Limb (tissue), 2 donors: ENCODE data around the gene GALT.

Source experiments
- DNase-seq, 2 donors: peaks; one replicate each; pipeline ENCODE4 v3.0.0-alpha.2; 2016; ENCODE audit errors: extremely low spot score in 2 of 2

GALT gene

DNA sequence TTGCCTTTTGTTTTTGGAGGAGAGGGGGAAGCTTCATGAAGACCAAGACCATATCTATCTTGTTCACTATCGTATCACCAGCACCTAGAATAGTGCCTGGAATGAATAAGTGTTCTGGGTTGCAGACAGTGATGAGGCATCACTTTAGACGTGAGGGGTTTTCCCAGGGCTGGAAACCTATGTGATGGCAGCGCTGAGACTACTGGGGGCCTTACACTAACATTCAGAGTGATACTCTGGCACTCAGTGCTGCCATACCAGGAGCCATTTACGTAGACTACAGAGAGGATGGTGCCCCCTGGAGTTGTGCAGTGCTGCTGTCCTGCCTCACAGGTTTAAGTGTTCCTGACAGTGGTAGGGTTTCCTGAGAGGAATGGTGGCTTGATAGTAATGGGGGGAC is 37.7 kb downstream of the GALT start:
- DNase-seq, result no peak

GRCh38 chr9:34684816-34685215 is 38.3 kb downstream of the GALT start:
- no peak for DNase-seq

GRCh38 chr9:34685591-34685990 is 39.1 kb downstream of the GALT start:
- no peak for DNase-seq

DNA sequence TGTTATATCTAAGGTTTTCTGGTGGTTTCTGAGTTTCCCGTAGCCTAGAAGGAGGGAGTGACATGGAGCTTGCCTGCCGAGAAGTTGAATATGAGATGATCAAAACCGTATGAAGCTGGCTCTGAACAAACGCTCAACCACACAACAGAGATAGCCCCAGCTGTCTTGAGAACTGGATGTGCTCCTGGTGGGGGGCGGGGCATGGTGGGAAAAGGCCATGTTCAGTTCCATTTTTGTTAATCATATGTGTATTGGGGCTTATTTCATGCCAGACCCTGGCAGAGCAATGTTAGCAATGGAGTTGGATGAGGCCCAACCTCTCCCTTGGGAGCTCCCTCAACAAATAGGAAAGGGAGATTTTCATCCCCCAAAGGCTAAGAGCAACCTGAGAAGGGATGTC is 39.8 kb downstream of the GALT start:
- no peak for DNase-seq

DNA sequence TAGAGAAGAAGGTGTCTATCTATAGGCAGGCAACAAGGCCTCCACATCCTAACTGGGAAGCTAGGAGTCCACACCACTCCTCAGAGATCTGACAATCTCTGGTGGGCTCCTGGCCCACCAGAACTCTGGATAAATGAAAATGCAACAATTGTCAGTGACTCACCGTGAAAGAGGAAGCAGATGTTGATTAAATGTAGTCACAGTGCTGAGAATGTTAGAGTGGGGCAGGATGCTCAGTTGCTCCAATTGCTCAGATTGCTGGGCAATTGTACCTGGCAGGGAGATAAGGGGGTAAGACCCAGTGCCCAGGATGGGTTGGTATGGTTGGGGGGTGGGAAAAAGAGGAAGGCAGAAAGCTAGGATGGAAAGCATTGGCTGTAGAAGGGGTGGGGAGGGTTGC is 40.3 kb downstream of the GALT start:
- DNase-seq, result no peak

DNA sequence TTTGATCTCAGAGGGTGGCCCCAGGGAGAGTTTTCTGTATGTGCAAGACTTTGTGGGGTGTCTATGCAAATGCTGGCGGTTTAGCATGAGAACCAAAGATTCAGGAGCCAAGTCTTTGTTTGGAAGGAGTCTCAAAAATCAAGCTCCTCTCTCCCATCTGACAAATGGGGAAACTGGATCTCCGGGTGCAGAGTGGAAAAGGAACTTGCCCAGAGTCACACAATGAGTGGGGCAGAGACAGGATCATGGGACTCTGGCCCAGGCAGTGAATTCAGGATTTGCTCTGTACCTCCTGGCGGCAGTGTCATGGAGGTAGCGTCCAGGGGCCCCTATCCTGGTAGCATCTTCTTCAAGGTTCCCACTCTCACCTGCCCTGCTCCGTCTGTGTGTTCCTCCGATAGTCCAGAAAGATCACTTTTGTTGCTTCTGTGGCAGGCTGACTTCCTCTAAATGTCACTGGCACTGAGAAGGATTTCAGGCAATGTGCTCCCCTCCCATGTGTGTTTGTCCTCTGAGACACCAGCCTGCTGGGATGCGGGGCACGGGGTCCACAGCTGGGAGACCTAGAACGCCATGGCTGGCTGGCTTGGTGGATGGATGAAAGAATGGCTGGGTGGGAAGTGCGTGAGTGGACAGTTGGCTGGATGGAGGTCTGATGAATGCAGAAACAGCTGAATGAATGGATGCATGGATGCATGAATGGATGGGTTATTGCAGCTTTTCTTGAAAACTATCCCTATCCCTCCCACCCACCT is 41.0 kb downstream of the GALT start:
- no peak for DNase-seq

DNA sequence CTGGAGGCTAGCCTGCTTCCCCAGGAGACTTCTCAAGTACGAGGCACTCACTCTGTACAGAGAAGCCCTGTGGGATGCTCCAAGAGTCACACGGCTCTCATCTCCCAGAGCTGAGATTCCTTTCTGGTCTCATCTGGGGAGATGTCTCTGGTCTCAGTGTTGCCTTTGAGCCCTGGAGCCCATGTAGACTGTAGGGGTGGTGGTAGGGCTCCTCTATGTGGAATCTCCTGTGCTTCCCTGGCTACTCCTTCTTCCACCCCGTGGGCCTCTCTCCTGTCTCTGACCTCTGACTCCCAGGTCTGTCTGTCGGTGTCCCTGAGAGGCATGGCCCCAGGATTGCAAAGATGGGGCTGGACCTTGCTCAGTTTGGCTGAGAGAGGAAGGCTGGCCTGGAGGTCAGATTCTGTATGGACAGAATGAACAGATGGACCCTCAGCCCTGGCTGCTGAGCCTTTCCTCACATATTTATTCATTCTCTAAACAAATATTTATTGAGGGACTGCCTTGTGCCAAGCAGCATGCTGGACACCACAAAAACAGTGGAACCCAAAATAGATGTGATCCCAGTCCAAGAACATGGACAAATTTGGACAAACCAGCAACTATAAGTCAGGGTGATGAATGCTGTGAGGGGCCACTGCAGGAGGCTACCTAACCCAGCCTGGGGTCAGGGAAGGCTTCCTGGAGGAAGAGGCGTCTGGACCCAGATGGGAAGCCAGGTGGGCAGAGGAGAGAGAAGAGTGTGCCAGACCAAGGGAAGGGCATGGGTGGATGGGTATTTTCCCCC is 42.0 kb downstream of the GALT start:
- DNase-seq, result no peak

DNA sequence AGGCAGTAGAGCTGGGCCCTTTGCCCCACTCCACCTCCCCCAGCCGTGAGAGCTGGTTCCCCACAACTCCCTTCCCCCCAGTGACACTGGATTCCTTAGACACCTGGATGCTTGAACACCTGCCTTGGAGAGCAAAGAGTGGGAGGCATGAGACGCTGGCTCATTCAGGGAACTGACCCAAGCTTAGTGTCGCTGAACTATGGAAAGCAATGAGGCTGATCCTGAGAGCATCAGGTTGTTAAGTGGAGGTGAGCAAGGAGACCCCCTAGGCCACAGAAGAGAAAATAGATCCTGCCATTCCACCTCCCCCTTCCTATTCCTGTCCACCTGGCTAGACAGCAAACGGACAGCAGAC is 42.6 kb downstream of the GALT start:
- no peak for DNase-seq

- no peak for DNase-seq
These were observed 43.0 kb downstream of the GALT start for GRCh38 chr9:34689512-34689911.

DNA sequence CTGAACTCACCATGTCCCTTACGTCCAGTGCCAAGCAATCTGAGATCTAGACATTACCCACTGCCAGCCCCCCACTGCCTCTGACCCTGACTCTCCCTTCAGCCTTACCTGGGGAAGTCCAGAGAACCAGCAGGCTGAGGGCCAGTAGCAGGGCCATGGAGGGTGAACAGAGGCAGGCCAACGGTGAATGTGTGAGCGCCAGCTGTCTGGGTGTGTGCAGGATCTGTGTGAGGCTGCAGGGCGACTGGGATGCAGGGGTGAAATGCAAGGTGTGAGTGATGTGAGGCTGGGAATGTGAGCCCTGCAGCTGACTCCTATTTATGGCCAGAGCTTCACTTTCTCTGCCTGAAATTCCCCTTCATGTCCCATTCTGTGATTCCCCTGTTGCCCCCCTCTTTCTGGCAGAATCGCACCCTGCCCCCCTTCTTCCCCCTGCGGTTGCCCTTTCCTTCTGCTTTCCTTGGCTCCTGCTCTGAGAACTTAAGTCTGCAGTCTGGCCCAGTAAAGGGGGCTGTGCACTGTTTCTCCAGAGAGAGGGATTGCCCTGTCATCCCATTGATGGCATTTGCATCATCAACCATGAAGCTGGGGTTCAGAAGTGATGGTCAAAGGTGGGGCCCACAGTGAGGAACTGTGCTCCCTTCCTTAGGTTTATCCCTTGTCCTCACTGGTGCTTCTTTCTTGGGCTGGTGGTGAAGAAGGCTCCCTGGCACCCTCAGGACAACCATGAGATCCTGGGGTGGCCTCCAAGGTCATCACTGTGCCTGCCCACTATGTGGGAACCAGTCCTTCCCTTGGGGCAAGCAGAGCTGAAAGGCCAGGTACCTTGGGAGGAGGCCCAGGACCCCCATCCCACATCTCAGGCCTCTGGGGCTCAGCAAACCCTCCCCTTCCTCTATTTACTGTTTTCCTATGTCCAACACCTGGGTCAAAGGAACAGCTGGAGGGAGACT is 44.8 kb downstream of the GALT start, which contains the start of gene CCL19:
Gene CCL19 (minus strand): TSS at position 294 of the 953 bp plus-strand sequence. CDS start 137 bp downstream, at position 157.
- DNase-seq, result no peak

DNA sequence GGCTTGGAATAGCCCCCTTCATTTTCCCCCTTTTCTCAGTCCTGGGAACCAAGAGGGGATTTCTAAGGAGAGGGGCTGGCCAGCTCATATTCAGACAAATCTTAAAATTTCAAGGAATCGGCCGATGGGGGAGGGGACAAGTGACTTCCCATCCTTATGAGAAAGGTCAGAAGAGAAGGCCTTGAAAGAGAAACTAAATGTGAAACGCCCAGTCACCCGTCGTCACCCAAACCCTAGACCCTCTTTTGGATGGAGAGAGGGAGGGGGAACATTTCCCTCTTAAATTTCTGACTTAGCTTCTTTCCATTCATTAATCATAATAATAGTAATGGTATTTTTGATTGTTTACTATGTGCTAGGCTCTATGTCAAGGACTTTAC is 45.5 kb downstream of the GALT start:
- DNase-seq, result no peak

GRCh38 chr9:34693560-34693959 is 47.1 kb downstream of the GALT start:
- no peak for DNase-seq

GRCh38 chr9:34694811-34695210 is 48.3 kb downstream of the GALT start:
- DNase-seq, result no peak
